AG04449 (cell line): Measurements from ENCODE around the gene PLSCR3.

ENCODE experiments used
- CTCF ChIA-PET: fragments of 350-600 bp; formaldehyde crosslinking; extraction: SDS; loops from one replicate; lab custom pipeline; 2021; ENCODE audit warnings: antibody characterized with exemption; lab: Yijun Ruan, JAX
- POLR2A ChIA-PET: fragments of 400-600, 350-600 bp; formaldehyde crosslinking; extraction: SDS; loops from one replicate; lab custom pipeline; 2020; ENCODE audit warnings: antibody characterized with exemption, inconsistent platforms; lab: Yijun Ruan, JAX
- DNase-seq: peaks from one replicate; pipeline ENCODE4 v3.0.0-alpha.2; 2010; ENCODE audit warnings: low read depth, low spot score
- H3K4me3 ChIP-seq: 2 replicates; pipeline ENCODE4 v1.5.1; 2011; ENCODE audit warnings: low read depth, mild to moderate bottlenecking, control low read depth, low read length
- CTCF ChIP-seq: IDR thresholded peaks from one replicate; pipeline ENCODE4 v1.5.1; 2011; ENCODE audit warnings: mild to moderate bottlenecking, moderate library complexity, low read length, control low read depth, inconsistent platforms; ENCODE audit not compliant: insufficient read depth; ENCODE audit errors: missing control alignments

Gene PLSCR3

GRCh38 chr17:7406235-7406825 lies 12.0 kb upstream of the PLSCR3 start:
- no peak for TF ChIP-seq CTCF
- ChIA-PET CTCF (interaction anchor here (0.7 to 2.0 kb wide), 3 partner anchors 17 to 154 kb away, joined by 3 to 12 read pairs (median 3); partner anchors contain the start of gene TMEM102), POLR2A (interaction anchor here (0.7 to 1.3 kb wide), 3 partner anchors 17 to 58 kb away, joined by 3 to 6 read pairs (median 3); partner anchors contain the start of gene SPEM2)
- peak overlapping the region; percentile 83 for H3K4me3 ChIP-seq
- DNase-seq = no peak

GRCh38 chr17:7405350-7406234 lies 11.3 kb upstream of the PLSCR3 start:
- H3K4me3 ChIP-seq = peak overlapping the region; percentile 83
- DNase-seq = no peak
- TF ChIP-seq CTCF = no peak
- POLR2A ChIA-PET = interaction anchor here (0.7 to 1.3 kb wide), 3 partner anchors 18 to 57 kb away, joined by 3 to 6 read pairs (median 3); partner anchors contain the start of gene SPEM2
- CTCF ChIA-PET = interaction anchor here (0.7 to 2.0 kb wide), 2 partner anchors 31 to 155 kb away, joined by 3 to 12 read pairs; partner anchors contain the start of gene TMEM102

GRCh38 chr17:7404737-7405349 lies 10.5 kb upstream of the PLSCR3 start:
- CTCF ChIA-PET = interaction anchor here (1.4 kb wide), 1 partner anchor 156 kb away, joined by 5 read pairs; no protein-coding TSS in a partner anchor
- TF ChIP-seq CTCF = no peak
- POLR2A ChIA-PET = interaction anchor here (0.6 to 1.4 kb wide), 16 partner anchors 8 to 169 kb away, joined by 3 to 11 read pairs (median 4); partner anchors contain the start of genes PLSCR3, POLR2A and ZBTB4
- H3K4me3 ChIP-seq = peak overlapping the region; percentile 83
- no peak for DNase-seq

- no peak for TF ChIP-seq CTCF
- DNase-seq = peak; percentile 96
- POLR2A ChIA-PET = interaction anchor here (0.6 to 1.4 kb wide), 21 partner anchors 9 to 169 kb away, joined by 3 to 11 read pairs (median 4); partner anchors contain the start of genes PLSCR3, POLR2A, TMEM102 and ZBTB4
- H3K4me3 ChIP-seq = peak within 1 kb of the TSS; percentile 83
- CTCF ChIA-PET = interaction anchor here (0.6 to 1.4 kb wide), 4 partner anchors 15 to 157 kb away, joined by 3 to 8 read pairs (median 4); no protein-coding TSS in a partner anchor
These were observed 9.8 kb upstream of the PLSCR3 start, which contains the start of gene TMEM256 for GRCh38 chr17:7403977-7404736. TSS of gene TMEM256 (minus strand) at chr17:7404097. CDS start at chr17:7404084, 13 bp downstream.

GRCh38 chr17:7403727-7403976 lies 9.3 kb upstream of the PLSCR3 start:
- no peak for DNase-seq
- peak overlapping the region; percentile 81 for H3K4me3 ChIP-seq
- POLR2A ChIA-PET = interaction anchor here (0.7 to 1.4 kb wide), 18 partner anchors 8 to 162 kb away, joined by 3 to 11 read pairs (median 4); partner anchors contain the start of genes PLSCR3, POLR2A, TMEM102 and ZBTB4
- TF ChIP-seq CTCF = no peak
- CTCF ChIA-PET = interaction anchor here (0.6 to 1.4 kb wide), 5 partner anchors 15 to 157 kb away, joined by 3 to 8 read pairs (median 3); no protein-coding TSS in a partner anchor
